ENCODE data around the gene LAMC3. TPM values are rescaled to one million over a fixed set of nuclear protein-coding genes. Genes with fewer than 3 reads are reported as not detected.
"Not testable (repeated sequence)": the region's sequence is repeated elsewhere in the genome, so short reads cannot be mapped to it uniquely, and the experiment has no call there.

LAMC3 gene
- total RNA-seq, 6 experiments from 2014 or later = 2.7 to 14.3 (median 3.7) TPM

- intact Hi-C loops (cut with DNase I) = no loop called here
- DNase-seq (no peak), ATAC-seq (no peak)
- no peaks in the 10 kb centered on the region for H3K27me3 ChIP-seq
- H3K4me1 ChIP-seq = no peaks in the 10 kb centered on the region
- TF ChIP-seq CTCF (IDR thresholded peaks at IDR 0.05) (no peak), POLR2A (IDR thresholded peaks at IDR 0.05) (no peak)
- H3K27ac ChIP-seq = no peak overlapping the region
- no peaks in the 10 kb centered on the region for H3K9me3 ChIP-seq
- H3K4me3 ChIP-seq = no peak overlapping the region
- WGBS (ENCODE audit: insufficient coverage, low coverage, low lambda C conversion rate, missing lambda C conversion rate) = 76% methylated on average over 11 of the region's 12 CpGs
- H3K36me3 ChIP-seq = no peaks in the 10 kb centered on the region
These were observed 23.4 kb downstream of the LAMC3 start for GRCh38 chr9:131032384-131032783.

GRCh38 chr9:131033269-131034224 lies 24.6 kb downstream of the LAMC3 start:
- Histone ChIP-seq H3K9me3 (no peaks in the 10 kb centered on the region), H3K36me3 (no peaks in the 10 kb centered on the region), H3K27ac (no peak overlapping the region), H3K4me1 (no peaks in the 10 kb centered on the region), H3K4me3 (no peak overlapping the region), H3K27me3 (no peaks in the 10 kb centered on the region)
- ATAC-seq (no peak), DNase-seq (no peak)
- intact Hi-C loops (cut with DNase I) = no loop called here
- WGBS (ENCODE audit: insufficient coverage, low coverage, low lambda C conversion rate, missing lambda C conversion rate) = 63% methylated on average over 9 of the region's 27 CpGs
- TF ChIP-seq POLR2A (IDR thresholded peaks at IDR 0.05) (no peak), CTCF (IDR thresholded peaks at IDR 0.05) (no peak)

GRCh38 chr9:131034268-131034667 lies 25.3 kb downstream of the LAMC3 start:
- Histone ChIP-seq H3K4me3 (no peak overlapping the region), H3K27me3 (no peaks in the 10 kb centered on the region), H3K9me3 (no peaks in the 10 kb centered on the region), H3K36me3 (no peaks in the 10 kb centered on the region), H3K4me1 (no peaks in the 10 kb centered on the region), H3K27ac (no peak overlapping the region)
- ATAC-seq (no peak), DNase-seq (no peak)
- intact Hi-C loops (cut with DNase I) = no loop called here
- WGBS (ENCODE audit: insufficient coverage, low coverage, low lambda C conversion rate, missing lambda C conversion rate) = no CpG with 5 or more reads among the region's 14 CpGs
- TF ChIP-seq CTCF (IDR thresholded peaks at IDR 0.05) = no peak
- TF ChIP-seq POLR2A (IDR thresholded peaks at IDR 0.05) = no peak

GRCh38 chr9:131034749-131035148 lies 25.8 kb downstream of the LAMC3 start:
- H3K27me3 ChIP-seq; DNase-seq; H3K4me1 ChIP-seq; H3K27ac ChIP-seq; H3K9me3 ChIP-seq; intact Hi-C loops (cut with DNase I); H3K4me3 ChIP-seq; ATAC-seq; H3K36me3 ChIP-seq: not testable (repeated sequence)
- WGBS (ENCODE audit: insufficient coverage, low coverage, low lambda C conversion rate, missing lambda C conversion rate) = 78% methylated on average over 6 of the region's 10 CpGs

DNA sequence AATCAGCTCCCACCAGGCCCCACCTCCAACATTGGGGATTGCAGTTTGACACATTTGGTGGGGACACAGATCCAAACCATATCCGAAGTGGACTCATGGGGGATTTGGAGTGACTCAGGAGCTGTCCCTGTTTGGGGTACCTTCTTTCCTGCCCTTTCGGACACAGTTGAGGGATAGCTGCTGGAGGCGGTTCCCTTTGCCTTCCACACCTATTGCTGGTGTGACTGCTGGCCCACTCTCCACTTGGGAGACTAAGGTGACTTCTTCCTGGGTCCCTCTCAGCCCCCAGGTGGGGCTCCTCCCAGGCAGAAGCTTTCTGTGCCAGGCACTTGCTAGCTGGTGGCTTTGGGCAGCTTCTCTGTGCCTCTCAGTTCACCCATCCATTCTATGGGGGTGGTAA lies 26.6 kb downstream of the LAMC3 start:
- DNase-seq = no peak
- WGBS (ENCODE audit: insufficient coverage, low coverage, low lambda C conversion rate, missing lambda C conversion rate) = no CpG with 5 or more reads among the region's 3 CpGs
- Histone ChIP-seq H3K4me1 (no peaks in the 10 kb centered on the region), H3K27me3 (no peaks in the 10 kb centered on the region), H3K9me3 (no peaks in the 10 kb centered on the region), H3K27ac (no peak overlapping the region), H3K4me3 (no peak overlapping the region), H3K36me3 (no peaks in the 10 kb centered on the region)
- ATAC-seq = no peak
- no peak for TF ChIP-seq CTCF (IDR thresholded peaks at IDR 0.05)
- no peak for TF ChIP-seq POLR2A (IDR thresholded peaks at IDR 0.05)
- intact Hi-C loops (cut with DNase I) = no loop called here

Data from right lobe of liver (tissue), 6 donors.